ENCODE results near the gene PARP12.

PARP12 gene

DNA sequence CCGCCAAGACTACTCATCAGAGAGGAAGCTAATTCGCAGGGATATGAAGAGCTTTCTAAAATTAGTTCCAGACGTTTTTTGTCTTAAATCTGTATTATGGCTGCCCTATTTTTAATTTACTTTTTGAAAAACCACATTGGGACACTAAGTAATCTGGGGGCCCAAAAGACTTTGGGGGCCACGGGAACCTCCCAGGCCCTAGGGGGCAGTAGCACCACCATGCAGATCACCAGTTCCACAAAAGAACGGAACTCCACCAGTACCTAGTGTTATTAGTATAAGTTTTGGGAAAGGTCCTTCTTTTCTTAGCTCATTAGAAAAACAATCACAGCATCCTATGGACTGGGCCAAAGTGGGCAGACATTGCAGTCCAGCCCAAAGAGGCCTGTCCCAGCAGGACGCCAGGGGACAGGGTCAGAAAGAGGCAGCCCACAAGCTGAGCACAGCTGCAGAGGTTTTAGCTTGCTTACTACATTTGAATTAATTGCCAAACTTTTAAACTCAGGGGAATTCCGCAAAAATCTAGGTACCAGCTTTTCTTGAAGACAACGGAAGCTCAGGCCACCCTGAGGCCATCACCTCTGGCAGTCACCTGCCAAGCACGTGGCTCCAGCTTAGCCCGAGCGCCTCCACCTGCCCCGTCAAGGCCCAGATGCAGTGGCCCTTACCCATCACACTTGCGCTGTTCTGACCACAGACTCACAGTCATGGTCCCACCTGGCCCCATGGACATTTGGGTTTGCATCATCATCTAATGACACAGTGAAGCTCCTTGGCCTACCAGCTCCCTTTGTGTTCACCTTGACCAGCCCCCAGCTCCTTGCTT is 74.8 kb downstream of the PARP12 start:
- DNase-seq = no peak

DNA sequence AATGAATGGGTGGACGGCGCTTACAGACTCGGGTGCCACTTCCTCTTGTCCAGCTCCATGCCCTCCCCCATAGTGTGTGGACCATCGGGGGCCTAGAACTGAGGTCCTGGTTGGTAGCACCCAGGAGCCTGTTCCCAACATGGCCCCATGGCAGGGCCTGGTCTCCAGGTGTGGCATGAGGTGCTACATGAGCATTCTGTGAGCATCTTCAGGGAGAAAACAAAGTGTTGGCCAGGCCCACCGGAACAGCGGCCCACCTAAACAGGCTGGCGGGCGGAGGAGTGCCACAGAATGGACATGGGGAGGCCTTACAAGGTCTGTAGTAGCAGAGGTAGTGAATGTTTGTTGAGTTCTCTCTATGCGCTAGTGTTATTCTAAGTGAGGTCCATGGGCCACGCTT is 76.9 kb downstream of the PARP12 start:
- DNase-seq = no peak

DNA sequence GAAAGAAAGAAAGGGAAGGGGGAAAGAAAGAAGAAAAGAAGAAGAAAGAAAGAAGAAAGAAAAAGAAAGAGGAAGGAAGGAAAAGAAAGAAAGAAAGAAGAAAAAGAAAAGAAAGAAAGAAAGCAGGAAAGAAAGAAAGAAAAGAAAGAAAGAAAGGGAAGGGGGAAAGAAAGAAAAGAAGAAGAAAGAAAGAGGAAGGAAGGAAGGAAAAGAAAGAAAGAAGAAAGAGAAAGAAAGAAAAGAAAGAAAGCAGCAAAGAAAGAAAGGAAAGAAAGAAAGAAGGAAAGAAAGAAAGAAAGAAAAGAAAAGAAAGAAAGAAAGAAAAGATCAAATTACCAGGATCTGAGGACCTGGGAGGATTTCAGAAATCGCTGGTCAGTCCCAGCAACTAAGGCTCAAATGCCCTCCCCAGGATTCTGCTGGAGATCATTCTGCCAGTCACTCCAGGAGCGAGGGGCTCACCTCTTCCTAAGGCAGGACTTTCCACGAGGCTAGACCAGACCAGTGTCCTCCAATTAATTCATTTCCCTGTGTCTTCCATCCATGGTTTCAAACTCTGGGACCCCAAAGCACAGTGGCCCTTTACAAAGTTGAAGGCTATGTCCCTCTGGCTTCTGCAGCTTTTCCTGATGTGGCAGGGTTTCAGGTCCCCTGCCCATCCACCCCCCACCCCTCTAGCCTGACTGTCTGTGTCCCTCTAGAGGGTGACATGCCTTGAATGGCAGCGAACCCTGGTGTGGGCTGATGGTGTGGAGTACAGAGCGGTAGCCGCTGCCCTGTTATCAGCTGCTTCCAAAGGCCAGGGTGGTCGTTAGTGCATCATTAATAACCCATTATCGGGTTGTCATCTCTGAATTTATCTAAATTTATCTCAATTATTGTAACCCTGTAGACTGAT is 77.9 kb downstream of the PARP12 start:
- no peak for DNase-seq

DNA sequence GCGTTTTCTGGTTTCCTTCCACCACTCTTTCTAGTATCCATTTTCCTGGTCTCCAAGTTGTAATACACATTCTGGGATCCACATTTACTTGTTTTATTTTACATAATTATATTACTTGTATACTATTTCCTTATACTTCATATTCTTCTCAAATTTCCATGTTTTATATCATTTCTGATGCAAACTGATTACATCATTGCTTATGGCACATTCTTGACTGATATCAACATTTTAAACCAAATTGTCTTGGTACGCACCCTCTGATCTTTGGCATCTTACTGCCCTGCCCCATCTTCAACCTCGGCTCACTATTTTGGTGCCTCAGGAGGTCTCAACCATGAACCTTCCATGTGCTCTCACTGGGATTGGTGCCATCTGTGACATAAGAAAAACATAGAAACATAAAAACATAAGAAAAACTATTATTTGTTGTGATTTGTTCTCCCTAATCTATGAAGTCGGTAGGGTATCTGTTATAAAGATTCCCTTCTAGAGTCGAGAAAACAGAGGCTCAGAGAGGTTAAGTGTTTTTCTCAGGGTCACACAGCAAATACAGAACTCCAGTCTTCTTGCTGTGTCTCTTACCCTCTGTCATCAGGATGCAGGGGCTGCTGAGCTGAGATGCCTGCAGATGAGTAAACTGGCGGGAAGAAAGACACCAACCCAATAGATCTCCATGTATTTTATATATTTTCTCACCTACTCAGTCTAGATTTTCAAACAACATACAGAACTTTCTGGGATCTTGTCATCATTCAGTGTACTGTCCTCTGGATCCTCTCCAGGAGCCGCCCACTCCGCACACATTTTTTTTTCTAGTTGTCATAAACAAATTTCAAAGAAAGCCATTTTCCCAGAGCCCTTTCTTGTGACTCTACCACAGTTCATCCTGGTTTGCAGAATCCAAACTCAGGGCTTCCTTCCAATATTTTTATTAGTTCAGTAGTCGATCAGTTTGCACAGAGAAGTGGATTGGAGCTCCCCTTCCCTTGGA is 79.5 kb downstream of the PARP12 start:
- DNase-seq = no peak

- no peak for DNase-seq
Measured at GRCh38 chr7:139981511-139981895, 81.2 kb downstream of the PARP12 start.

DNA sequence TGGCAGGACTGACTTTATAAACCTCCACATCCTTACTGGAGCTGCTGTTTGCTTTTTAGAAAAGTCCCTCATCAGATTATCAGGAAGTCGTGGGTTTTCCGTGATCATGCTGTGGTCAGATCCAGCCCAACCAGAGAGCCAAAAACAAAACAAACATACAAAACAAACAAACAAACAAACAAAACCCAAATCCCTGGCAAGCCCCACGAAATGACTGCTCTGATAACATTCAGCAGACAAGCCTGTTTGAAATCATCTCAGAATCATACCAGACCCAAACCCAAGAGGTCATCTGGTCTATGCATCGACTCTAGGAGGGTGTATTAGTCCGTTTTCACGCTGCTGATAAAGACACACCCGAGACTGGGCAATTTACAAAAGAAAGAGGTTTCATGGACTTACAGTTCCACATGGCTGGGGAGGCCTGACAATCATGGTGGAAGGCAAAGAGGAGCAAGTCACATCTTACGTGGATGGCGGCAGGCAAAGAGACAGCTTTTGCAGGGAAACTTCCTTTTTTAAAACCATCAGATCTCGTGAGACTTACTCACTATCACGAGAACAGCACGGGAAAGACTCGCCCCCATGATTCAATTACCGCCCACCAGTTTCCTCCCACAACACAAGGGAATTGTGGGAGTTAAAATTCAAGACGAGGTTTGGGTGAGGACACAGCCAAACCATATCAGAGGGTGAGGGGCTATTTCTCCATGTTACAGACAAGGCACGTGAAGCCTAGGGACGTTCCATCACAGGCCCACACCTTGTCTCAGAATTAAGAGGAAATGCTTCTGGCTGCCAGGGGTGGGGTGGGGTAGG is 85.7 kb downstream of the PARP12 start:
- no peak for DNase-seq

- no peak for DNase-seq
Measured at GRCh38 chr7:139976055-139976837, 86.5 kb downstream of the PARP12 start.

DNA sequence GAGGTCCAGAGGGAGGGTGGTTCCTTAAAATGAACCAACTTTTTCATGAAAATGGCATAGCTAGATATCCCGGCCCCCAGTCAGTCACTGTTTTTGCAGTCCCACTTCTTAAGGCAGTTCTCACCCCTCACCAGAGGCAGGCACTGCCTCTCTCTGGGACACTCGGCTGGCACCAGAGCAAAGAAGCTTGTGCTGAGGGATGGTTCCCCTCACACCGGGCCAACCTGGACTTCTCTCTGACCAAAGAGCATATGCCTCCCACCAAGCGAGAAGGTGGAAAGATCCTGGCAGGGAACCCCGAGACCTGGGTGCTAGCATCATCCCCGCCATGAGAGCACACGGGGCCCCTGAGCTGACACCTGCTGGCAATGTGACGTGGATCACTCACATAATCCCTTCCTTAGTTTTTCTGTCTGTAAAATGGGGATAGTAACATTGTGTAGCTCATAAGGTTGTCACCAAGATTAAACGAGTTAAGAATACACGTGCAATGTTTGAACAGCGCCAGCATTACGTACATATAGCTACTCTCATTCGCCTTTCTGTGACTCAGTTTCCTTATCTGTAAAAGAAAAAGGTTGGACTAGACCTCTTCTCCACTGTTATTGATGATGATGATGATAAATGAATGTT is 88.5 kb downstream of the PARP12 start:
- no peak for DNase-seq

All from GDM1 (cell line).